NK-92 (cell line): ENCODE data around the gene ZNF780B.

Experiments
- DNase-seq: peaks from one replicate; lab custom pipeline; 2025; ENCODE audit not compliant: unreplicated experiment; lab: John Stamatoyannopoulos, UW

ZNF780B gene

DNA sequence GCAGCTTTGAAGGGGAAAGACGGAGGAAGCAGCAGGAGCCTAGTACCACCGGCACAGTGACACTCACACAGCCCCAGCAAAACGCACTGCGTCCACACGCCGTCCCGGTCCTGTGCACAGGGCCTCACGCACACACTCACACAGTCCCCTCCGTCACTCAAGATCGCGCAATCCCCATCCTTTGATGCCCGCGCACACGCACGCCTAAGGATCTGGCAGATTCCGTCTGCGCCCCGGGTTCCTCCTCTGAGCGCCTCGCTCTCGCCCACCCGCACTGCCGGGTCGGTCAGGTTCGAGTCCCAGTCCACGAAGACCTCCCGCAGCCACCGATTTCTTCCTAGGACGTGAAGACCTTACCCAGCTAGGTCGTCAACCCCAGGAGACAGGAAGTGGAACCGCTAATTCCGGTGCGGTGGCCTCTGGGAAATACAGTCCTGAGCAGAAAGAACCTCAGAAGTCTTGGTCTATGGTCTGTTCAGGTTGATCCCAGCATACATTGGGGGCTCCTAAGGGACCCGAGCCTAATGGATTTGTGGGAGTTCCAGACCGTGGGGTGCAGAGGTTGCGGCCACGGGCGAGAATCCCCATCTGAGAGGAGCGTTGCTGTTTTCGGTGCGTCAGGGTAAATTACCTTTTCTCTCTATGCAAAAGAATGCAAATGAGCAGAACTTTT lies at the start of gene ZNF780B:
TSS of gene ZNF780B (minus strand) at position 400 of the 673 bp plus-strand sequence. CDS start 5,899 bp downstream, outside the sequence.
- no peak for DNase-seq

DNA sequence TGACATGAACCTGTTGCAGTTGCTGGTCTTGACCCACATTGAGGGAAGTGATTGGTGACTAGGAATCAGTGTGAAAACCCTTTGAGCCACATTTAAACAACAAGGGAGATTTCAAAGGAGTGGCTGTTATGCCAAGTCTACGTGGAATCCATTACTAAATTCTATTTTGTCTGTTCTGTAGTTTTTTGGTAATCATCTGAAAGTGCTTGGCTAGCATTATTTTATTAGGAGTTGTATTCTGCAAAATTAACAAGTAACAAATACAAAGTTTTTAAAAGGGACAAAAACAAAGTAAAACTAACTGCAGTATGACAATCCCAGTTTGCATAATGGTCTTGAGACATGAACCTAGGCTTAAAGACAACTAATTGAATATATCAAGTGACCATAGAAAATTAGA lies 48.7 kb upstream of the ZNF780B start:
- no peak for DNase-seq

DNA sequence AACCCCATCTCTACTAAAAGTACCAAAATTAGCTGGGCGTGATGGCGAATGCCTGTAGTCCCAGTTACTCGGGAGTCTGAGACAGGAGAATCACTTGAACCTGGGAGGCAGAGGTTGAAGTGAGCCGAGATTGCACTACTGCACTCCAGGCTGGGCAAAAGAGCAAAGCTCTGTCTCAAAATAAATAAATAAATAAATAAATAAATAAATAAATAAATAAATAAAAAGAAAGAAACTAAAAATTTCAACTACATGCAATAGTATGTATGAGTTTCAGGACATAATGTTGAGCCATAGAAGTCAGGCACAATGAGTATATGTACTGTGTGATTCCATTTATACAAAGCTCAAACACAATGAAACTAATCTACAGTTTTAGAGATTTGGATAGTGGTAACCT lies 47.6 kb upstream of the ZNF780B start:
- no peak for DNase-seq

DNA sequence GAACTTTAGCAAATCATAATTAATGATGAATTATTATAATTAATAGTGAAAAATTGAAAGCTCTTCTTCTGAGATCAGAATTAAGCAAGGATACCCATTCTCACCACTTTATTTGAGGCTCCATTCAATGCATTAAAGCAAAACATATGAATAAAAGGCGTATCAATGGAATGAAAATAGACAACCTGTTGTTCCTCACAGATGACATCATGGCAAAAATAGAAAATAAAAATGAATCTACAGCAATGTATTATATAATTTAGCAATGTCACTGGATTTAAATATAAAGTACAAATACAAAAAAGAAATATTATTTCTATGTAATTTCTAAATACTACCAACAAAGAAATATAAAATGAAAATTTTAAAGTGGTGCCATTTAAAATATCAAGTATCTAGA lies 45.8 kb upstream of the ZNF780B start:
- DNase-seq, result no peak

DNA sequence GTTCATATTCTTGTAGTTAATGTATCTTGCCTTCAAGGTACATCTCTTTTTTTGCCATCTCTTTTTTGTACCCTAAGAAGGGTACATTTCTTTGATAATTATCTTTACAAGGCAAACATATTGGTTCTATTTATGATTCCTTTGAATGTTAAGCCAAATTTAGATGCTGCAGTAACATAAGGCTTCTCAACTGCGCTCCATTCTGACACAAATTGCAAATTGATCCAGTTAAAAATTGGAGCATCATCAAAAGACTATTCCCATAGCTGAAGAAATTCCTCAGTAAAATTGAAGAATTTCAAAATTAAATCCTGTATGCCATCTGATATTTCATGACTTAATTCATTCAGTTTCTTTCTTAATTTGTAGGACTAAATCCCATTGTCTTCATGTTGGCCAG lies 37.4 kb upstream of the ZNF780B start:
- DNase-seq, result no peak

DNA sequence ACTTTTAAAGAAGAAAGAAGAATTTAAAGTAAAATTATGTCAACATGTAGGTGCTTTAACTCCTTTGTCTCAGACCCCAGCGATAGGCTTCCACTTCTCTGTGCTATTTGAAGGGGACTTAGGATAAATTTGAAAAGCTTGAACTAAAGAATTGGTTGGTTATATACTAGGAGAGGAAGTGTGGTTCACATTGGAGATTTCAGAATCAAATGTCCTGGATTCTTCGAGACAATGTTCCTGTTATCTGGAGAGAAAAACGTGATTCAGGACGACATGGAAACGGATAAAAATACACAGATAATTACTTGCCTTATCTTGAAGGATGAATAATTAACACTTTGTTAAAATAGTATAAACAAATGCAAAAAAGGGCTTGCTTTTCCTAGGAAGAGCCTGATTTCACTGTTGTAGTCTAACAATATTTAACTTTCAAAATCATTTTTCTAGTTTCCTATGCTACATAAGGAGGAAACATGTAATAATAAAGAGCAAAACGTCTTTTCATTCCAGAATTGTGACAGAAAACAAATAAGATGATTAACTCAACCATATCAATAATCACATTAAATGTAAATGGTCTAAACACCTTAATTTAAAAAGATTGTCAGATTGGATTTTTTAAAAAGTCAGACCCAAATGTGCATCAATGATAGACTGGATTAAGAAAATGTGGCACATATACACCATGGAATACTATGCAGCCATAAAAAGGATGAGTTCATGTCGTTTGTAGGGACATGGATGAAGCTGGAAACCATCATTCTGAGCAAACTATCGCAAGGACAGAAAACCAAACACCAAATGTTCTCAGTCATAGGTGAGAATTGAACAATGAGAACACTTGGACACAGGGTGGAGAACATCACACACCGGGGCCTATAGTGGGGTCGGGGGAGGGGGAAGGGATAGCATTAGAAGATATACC lies 35.4 kb upstream of the ZNF780B start:
- no peak for DNase-seq

DNA sequence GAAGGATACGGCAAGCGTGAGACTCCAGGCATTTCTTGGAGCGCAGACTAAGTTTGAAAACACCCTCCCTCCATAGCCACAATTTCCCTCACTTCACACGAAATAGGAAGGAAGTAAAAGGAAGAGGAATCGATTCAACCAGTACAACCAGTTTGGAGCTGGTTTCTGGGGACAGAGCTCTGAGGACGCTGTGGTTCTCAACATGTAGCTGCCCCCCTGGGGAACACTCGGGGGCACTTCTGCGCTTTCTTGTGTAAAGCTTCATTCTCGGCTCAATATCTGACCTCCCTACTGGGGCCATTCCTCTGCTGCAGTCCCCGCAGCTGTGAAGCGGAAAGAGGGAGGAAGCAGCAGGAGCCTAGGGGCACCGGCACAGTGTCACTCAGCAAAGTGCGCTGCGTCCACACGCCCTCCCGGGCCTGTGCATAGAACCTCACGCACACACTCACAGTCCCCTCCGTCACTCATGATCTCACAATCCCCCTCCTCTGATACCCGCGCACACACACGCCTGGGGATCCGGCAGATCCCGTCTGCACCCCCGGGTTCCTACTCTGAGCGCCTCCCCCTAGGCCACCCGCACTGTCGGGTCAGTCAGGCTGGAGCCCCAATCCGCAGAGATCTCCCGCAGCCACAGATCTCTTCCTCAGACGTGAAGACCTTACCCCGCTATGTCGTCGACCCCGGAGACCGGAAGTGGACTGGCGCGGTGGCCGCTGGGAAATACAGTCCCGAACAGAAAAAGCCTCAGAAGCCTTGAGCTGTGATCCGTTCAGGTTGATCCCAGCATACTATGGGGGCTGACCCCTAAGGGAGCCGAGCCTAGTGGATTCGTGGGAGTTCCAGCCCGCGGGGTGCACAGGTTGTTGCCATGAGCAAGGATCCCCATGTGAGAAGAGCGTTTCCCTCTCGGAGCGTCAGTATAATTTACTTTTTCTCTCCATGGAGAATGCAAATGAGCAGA lies 34.5 kb upstream of the ZNF780B start, which contains the start of gene ZNF780A:
TSS of gene ZNF780A (minus strand) at position 703 of the 964 bp plus-strand sequence. CDS start 6,190 bp downstream, outside the sequence.
- DNase-seq, result no peak

DNA sequence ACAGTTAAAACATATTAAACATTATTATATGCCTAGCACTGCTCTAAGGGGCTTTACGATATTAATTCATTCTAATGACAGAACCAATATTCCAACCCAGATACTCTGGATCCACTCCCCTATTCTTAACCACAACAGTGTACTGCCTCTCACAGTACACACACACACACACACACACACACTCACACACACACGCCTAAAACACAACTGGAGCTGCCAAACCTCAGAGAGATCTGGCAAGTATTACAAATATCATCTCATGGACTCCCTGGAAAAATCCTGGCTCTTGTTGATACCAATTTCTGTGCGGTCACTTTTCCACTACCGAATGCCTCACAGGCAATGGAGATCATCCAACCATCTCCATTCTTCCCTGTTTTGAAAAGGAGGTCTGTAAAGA lies 33.4 kb upstream of the ZNF780B start:
- no peak for DNase-seq

DNA sequence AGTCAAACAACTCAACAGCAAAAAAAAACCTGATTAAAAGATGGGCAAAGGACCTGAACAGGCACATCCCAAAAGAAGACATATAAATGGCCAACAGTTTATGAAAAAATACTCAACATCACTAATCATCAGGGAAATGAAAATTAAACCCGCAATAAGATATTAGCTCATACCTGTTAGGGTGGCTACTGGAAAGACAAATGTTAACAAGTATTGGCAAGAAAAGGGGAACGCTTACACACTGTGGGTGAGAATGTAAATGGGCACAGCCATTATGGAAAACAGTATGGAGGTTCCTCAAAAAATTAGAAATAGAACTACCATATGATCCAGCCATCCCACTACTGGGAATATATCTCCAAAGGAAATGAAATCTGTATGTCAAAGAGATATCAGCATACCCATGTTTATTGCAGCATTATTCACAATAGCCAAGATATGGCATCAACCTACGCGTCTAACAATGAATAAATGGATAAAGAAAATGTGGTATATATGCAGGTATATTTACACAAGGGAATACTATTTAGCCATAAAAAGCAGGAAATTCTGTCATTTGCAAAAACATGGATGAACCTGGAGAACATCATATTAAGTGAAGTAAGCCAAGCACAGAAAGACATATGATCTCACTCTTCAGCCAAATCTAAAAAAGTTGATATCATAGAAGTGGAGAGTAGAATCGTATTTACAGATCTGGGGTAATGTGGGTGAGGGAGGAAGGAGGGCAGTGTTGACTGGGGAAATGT lies 32.4 kb upstream of the ZNF780B start:
- no peak for DNase-seq

DNA sequence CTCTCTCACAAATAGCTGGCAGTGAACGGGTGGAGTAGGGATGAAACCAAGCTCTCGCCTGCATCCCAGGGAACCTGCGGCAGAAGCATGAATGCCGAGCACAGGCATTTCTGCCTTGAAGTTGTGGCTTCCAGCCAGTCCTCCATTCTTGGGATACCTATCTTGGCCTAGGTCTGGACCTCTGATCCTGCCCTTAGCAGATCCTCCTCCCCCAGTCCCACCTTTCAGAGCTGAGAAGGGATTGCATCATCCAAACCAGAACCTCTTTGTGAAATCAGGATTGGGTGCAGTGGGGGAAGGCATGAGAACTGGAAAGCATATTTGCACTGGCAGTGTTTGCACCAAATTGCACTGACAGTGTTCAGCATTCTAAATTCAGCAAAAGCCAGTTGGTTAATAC lies 28.9 kb upstream of the ZNF780B start:
- DNase-seq, result no peak

DNA sequence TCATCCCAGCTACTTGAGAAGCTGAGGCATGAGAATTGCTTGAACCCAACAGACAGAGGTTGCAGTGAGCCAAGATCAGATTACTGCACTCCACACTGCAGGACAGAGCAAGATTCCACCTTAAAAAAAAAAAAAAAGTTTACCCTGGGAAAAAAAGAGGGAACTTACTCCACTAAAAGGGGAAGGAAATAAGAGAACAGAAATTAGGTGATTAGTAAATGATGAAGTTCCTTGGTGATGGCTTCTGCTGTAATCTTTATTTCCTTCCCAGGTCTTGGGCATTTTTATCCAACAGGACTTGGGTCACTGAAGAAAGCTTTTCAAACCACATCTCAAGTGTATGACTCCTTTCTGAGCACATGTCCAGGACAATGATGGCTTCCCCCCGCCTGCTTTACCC lies 25.4 kb upstream of the ZNF780B start:
- DNase-seq, result no peak

DNA sequence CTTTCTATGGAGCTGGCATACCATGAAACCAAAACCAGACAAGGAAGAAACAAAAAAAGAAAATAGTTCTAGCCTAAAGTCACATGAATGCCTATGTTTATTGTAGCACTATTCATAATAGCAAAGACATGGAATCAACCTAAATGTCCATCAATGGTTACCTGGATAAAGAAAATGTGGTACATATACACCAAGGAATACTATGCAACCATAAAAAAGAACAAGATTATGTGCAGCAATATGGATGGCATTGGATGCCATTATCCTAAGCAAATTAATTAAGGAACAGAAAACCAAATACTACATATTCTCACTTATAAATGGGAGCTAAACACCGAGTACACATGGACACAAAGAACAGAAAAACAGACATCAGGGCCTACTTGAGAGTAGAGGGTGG lies 24.3 kb upstream of the ZNF780B start:
- no peak for DNase-seq

DNA sequence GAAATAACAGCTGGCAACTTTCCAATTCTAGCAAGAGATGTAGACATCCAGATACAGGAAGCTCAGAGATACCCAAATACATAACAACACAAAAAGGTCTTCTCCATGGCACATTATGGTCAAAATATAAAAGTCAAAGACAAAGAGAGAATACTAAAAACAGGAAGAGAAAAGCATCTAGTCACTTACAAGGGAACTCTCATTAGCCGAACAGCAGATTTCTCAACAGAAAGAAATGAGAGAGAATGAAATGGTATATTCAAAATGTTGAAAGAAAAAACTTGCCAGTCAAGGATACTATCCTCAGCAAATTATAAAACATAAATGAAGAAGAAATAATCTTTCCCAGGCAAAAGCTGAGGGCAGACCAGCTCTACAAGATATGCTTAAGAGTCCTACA lies 22.3 kb upstream of the ZNF780B start:
- no peak for DNase-seq

DNA sequence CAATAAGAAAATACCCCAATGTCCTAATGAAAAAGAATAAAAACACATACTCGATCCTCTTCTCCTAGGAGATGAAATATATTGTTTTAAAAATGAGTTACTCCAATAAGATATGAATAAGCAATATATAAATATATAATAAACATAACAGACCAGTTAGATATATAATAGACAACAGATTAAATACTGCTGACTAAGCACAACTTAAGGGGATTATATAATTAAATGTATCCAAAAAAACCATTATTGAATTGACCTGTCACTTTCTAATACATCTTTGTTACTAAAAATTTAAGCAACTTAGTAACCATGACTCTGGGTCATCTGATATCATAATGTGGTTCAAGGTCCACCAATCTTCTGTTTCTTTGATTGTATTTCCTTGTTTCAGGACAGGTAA lies 14.0 kb upstream of the ZNF780B start:
- no peak for DNase-seq

DNA sequence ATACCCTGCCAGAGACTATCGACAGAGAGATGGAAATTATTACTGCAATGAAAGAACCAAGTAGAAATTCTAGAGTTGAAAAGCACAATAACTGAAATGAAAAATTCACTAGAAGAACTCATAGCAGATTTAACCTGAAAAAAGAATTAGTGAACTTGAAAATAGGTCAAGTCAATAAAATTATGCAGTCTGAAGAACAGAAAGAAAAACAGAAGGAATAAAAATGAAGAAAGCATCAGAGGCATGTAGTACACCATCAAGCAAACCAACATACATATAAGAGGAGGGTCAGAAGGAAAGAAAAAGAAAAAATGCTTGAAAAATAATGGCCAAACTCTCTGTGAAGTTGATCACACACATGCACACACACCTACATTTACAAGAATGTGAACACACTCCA lies 3.6 kb upstream of the ZNF780B start:
- no peak for DNase-seq

DNA sequence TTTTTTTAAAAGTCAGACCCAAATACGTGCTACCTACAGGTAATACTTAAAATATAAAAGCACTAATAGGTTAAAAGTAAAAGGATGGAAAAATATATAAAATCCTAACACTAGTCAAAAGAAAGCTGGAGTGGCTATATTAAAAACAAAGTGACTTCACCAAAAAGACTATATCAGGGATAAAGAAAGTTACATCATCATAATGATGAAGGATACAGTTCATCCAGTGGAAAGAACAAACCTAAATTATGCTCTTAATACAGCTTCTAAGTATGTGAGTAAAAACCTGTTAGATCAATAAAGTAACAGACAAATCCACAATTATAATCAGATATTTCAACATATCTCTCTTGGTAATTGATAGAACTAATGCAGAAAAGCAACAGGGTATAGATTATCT lies 1.1 kb upstream of the ZNF780B start:
- no peak for DNase-seq

DNA sequence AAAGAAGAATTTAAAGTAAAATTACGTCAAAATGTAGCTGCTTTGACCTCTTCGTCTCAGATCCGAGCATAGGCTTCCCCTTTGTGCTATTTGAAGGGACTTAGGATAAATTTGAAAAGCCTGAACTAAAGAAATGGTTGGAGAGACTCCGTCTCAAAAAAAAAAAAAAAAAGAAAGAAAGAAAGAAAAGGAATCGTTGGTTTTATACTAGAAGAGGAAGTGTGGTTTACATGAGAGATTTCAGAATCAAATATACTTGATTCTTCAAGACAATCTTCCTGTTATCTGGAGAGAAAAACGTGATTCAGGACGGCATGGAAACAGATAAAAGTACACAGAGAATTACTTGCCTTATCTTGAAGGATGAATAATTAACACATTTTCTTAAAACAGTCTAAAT lies 474 bp upstream of the ZNF780B start:
- DNase-seq, result no peak

DNA sequence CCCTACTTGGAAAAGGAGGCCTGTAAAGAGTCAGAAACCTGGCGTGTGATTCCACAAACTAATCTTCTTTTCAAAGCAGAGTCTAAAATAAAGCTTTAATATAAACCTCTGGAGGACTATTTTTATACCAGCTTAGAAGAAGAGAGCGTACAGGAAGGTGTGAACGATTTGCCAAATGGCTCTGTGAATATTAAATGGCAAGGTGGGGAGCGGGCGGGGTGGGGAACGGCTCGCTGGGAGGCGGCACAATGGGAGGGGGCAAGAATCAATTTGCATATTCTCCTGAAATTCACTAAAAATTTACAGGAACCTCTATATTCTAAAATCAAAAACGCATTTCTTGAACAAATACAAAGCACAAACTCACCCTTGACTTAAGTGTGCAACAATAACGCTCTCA lies 982 bp downstream of the ZNF780B start:
- no peak for DNase-seq

DNA sequence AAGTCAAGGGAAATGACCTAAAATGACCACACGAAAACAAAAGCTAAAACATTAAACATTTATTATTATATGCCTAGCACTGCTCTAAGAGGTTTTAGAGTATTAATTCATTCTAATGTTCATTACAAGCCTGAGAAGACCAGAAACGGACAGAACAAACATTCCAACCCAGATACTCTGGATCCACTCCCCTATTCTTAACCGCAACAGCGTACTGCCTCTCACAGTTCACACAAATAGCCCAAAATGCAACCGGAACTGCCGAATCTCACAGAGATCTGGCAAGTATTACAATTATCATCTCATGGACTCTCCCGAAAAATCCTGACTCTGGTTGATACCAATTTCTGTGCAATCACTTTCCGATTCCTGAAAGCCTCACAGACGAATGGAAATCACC lies 1.4 kb downstream of the ZNF780B start:
- DNase-seq, result no peak

DNA sequence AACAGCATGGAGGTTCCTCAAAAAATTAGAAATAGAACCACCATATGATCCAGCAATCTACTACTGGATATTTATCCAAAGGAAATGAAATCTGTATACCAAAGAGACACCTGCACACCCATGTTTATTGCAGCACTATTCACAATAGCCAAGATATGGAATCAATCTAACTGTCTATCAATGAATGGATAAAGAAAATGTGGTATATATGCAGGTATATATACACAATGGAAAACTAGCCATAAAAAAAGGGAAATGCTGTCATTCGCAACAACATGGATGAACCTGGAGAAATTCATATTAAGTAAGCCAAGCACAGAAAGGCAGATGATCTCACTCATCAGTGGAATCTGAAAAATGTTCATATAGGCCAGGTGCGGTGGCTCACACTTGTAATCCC lies 2.5 kb downstream of the ZNF780B start:
- DNase-seq, result no peak
